K562 (cell line): ENCODE measurements around the gene EMC9. TPM values are rescaled to one million over a fixed set of nuclear protein-coding genes. Genes with fewer than 3 reads are reported as not detected.

Source experiments
- ATAC-seq: fragments of 200-7000 bp; cut with Tn5 transposase; 3 replicates; pipeline ENCODE4 v1.9.1; 2020; ENCODE audit warnings: moderate library complexity
- BruUV-seq: library from RNA; stranded (reverse); fragments of 400-500 nt; replicated peaks from 2 replicates; lab custom pipeline; 2021; lab: Mats Ljungman, UMichigan
- CTCF ChIA-PET: fragments of 300-600 bp; formaldehyde crosslinking; extraction: SDS; loops from one replicate; lab custom pipeline; 2021; ENCODE audit warnings: low intra/inter-chr PET ratio; lab: Yijun Ruan, JAX
- POLR2A ChIA-PET: fragments of 300-600, 350-650 bp; sonication (Branson Sonifier 250); formaldehyde crosslinking; extraction: SDS; loops from one replicate; lab custom pipeline; 2021; ENCODE audit warnings: antibody characterized with exemption, inconsistent platforms; lab: Yijun Ruan, JAX
- DNase-seq, 4 experiments: peaks; one replicate each; pipeline versions ENCODE4 v3.0.0 to v3.0.0-alpha.2; 2011 to 2018; ENCODE audit warnings: low spot score in 3 of 4, mixed read lengths in 3 of 4; ENCODE audit errors: extremely low read depth in 1 of 4
- FAIRE-seq: peaks from 2 replicates; lab custom pipeline; 2011; peaks lifted over from hg19 to GRCh38; lab: Jason Lieb, UNC
- H2AFZ ChIP-seq: 2 replicates; pipeline ENCODE4 v1.6.0; 2011; ENCODE audit warnings: low read depth, low read length, control low read depth, inconsistent platforms
- H3K27ac ChIP-seq: fragments of 200-600 bp; 3 replicates; pipeline ENCODE4 v1.8.0; 2011; ENCODE audit warnings: low read depth, mild to moderate bottlenecking, control low read depth, inconsistent platforms, low read length, moderate library complexity, mixed read lengths; ENCODE audit errors: extremely low read depth
- H3K27me3 ChIP-seq, 2 experiments: fragments of 300-600 bp in 1 of 2; 2 replicates in 1 of 2; 3 replicates in 1 of 2; pipeline versions ENCODE4 v1.6.0 to v1.8.0; 2011; ENCODE audit warnings: inconsistent platforms in 2 of 2, low read length in 2 of 2, mild to moderate bottlenecking in 1 of 2, mixed read lengths in 1 of 2, moderate library complexity in 1 of 2; ENCODE audit not compliant: control insufficient read depth in 2 of 2, insufficient read depth in 2 of 2
- H3K36me3 ChIP-seq: fragments of 300-600 bp; 3 replicates; pipeline ENCODE4 v1.8.0; 2011; ENCODE audit warnings: mild to moderate bottlenecking, low read length, inconsistent platforms; ENCODE audit not compliant: control insufficient read depth, insufficient read depth
- H3K4me1 ChIP-seq, 2 experiments: fragments of 200-600 bp in 1 of 2; replicated peaks in 1 of 2; 2 replicates in 1 of 2; 3 replicates in 1 of 2; pipeline versions ENCODE4 v1.5.1 to v1.8.0; 2011; ENCODE audit warnings: inconsistent platforms in 2 of 2, low read length in 2 of 2, mild to moderate bottlenecking in 1 of 2, mixed read lengths in 1 of 2, moderate library complexity in 1 of 2; ENCODE audit not compliant: control insufficient read depth in 2 of 2, insufficient read depth in 2 of 2
- H3K4me2 ChIP-seq: 2 replicates; pipeline ENCODE4 v1.6.1; 2011; ENCODE audit warnings: low read length, control low read depth, inconsistent platforms, mixed read lengths; ENCODE audit not compliant: insufficient read depth
- H3K4me3 ChIP-seq: fragments of 200-600 bp; sonication (generic), shearing (Covaris generic); 2 replicates; pipeline ENCODE4 v1.5.1; 2016; ENCODE audit warnings: control low read depth, inconsistent platforms
- H3K79me2 ChIP-seq: fragments of 200-600 bp; 3 replicates; pipeline ENCODE4 v1.8.0; 2011; ENCODE audit warnings: low read length, inconsistent platforms; ENCODE audit not compliant: control insufficient read depth, insufficient read depth
- H3K9ac ChIP-seq, 2 experiments: 2 replicates each; pipeline versions ENCODE4 v1.6.0 to v1.6.1; 2011; ENCODE audit warnings: low read depth in 2 of 2, low read length in 2 of 2, control low read depth in 1 of 2, inconsistent platforms in 1 of 2, mild to moderate bottlenecking in 1 of 2, mixed read lengths in 1 of 2; ENCODE audit not compliant: insufficient read depth in 1 of 2
- H3K9me1 ChIP-seq: one replicate; pipeline ENCODE4 v1.6.0; 2011; ENCODE audit warnings: inconsistent platforms, mild to moderate bottlenecking, low read length, moderate library complexity; ENCODE audit not compliant: control insufficient read depth, insufficient read depth
- H3K9me3 ChIP-seq: replicated peaks from 2 replicates; pipeline ENCODE4 v1.5.1; 2011; ENCODE audit warnings: low read depth, low read length, inconsistent platforms; ENCODE audit not compliant: control insufficient read depth, insufficient read depth
- H4K20me1 ChIP-seq: replicated peaks from 2 replicates; pipeline ENCODE4 v1.6.1; 2011; ENCODE audit warnings: low read length, inconsistent platforms, mixed read lengths; ENCODE audit not compliant: control insufficient read depth, insufficient read depth
- BRF1 ChIP-seq: IDR thresholded peaks from 3 replicates; pipeline ENCODE4 v1.6.1; 2011; ENCODE audit warnings: borderline replicate concordance, mild to moderate bottlenecking; ENCODE audit not compliant: insufficient read length; ENCODE audit errors: extremely low read depth
- CBX1 ChIP-seq: sonication (generic); IDR thresholded peaks from 2 replicates; pipeline ENCODE4 v1.6.1; 2016; ENCODE audit warnings: antibody characterized with exemption, low read depth, mild to moderate bottlenecking
- CHD4 ChIP-seq: fragments of 200-600 bp; sonication (generic); IDR thresholded peaks from 3 replicates; pipeline ENCODE4 v1.6.1; 2012; ENCODE audit warnings: low read depth, mild to moderate bottlenecking, mixed read lengths, low read length, inconsistent platforms; ENCODE audit not compliant: insufficient read depth, insufficient replicate concordance, poor library complexity, severe bottlenecking
- ETV1 ChIP-seq: fragments of 450-650 bp; conservative IDR thresholded peaks from 2 replicates; pipeline ENCODE4 v1.6.1; 2016; ENCODE audit warnings: missing genetic modification characterization, control low read depth, low read depth, missing compliant biosample characterization
- FUS ChIP-seq: fragments of 200-400 bp; formaldehyde crosslinking; optimal IDR thresholded peaks from 2 replicates; pipeline ENCODE3; 2017; ENCODE audit warnings: low read depth, low read length
- GTF2F1 ChIP-seq: IDR thresholded peaks from 2 replicates; pipeline ENCODE4 v1.6.1; 2011; ENCODE audit warnings: low read depth, low read length, improper control_type of control experiment
- KDM2B ChIP-seq: fragments of 250-450 bp; sonication (Bioruptor Pico); IDR thresholded peaks from 2 replicates; pipeline ENCODE4 v1.8.0; 2021; ENCODE audit warnings: mild to moderate bottlenecking, moderate library complexity
- MCM7 ChIP-seq, 2 experiments: fragments of 450-650 bp; IDR thresholded peaks; 2 replicates each; pipeline ENCODE4 v1.6.1; 2016 to 2018
- NCOA6 ChIP-seq: fragments of 450-650 bp; IDR thresholded peaks from 2 replicates; pipeline ENCODE4 v1.6.1; 2017; ENCODE audit warnings: mild to moderate bottlenecking
- NEUROD1 ChIP-seq: fragments of 150-350 bp; IDR thresholded peaks from 2 replicates; pipeline ENCODE4 v1.6.1; 2014; ENCODE audit warnings: borderline replicate concordance, low read length, low read depth; ENCODE audit not compliant: partially characterized antibody
- POLR2A ChIP-seq: fragments of 450-650 bp; conservative IDR thresholded peaks from 2 replicates; pipeline ENCODE4 v1.6.1; 2016
- SIN3A ChIP-seq, 2 experiments: fragments of 150-350 bp in 1 of 2; IDR thresholded peaks; 2 replicates each; pipeline ENCODE4 v1.6.1; 2011 to 2016; ENCODE audit warnings: borderline replicate concordance in 2 of 2, low read depth in 2 of 2, low read length in 2 of 2, mild to moderate bottlenecking in 2 of 2, moderate library complexity in 2 of 2; ENCODE audit not compliant: control insufficient read depth in 1 of 2
- ZBTB17 ChIP-seq: fragments of 450-650 bp; formaldehyde crosslinking; IDR thresholded peaks from 2 replicates; pipeline ENCODE4 v1.4.0; 2020; ENCODE audit warnings: mild to moderate bottlenecking
- ZNF140 ChIP-seq: fragments of 250-450 bp; sonication (Bioruptor Pico); IDR thresholded peaks from 2 replicates; pipeline ENCODE4 v1.8.0; 2021; ENCODE audit warnings: moderate library complexity, mild to moderate bottlenecking, inconsistent platforms
- WGBS: fragments of 100-300 bp; shearing (Covaris generic); methylation state at CpG from one replicate; pipeline ENCODE4 v1.1.6; 2016; ENCODE audit warnings: low coverage, mixed read lengths; ENCODE audit not compliant: insufficient coverage; ENCODE audit errors: missing lambda C conversion rate; 5-methylcytosine and 5-hydroxymethylcytosine counted together
- in situ Hi-C: fragments of 300-500 bp; cut with MboI; formaldehyde crosslinking; loops from 4 replicates; pipeline ENCODE4 v1.15.0; 2018; ENCODE audit warnings: inconsistent platforms, mixed read lengths
- intact Hi-C: fragments of 100-400 bp; cut with micrococcal nuclease; formaldehyde crosslinking; loops from 2 replicates; pipeline ENCODE4 v1.14.2; 2022
- polyA plus RNA-seq, 8 experiments: library from polyadenylated mRNA; depleted of rRNA in 4 of 8; stranded (reverse) in 5 of 8; unstranded in 3 of 8; fragments of >200 nt; fragmentation: Nextera tagmentation in 2 of 8; fragmentation: Illumina TruSeq in 1 of 8; extraction: Ambion mirVana in 2 of 8; extraction: Trizol in 1 of 8; gene quantifications; 2 replicates each; pipeline versions ENCODE4 v1.2.1 to v1.2.3, GENCODE V29; 2011 to 2014; ENCODE audit warnings: inconsistent platforms in 1 of 8, missing spikeins in 1 of 8
- total RNA-seq, 7 experiments: library from RNA; depleted of rRNA in 6 of 7; stranded (reverse); fragments of >200 nt in 6 of 7; fragmentation: Illumina TruSeq in 2 of 7; extraction: Trizol in 2 of 7; gene quantifications; 2 replicates each; pipeline versions ENCODE4 v1.2.1 to v1.2.3, GENCODE V29; 2011 to 2021; ENCODE audit warnings: low replicate concordance in 1 of 7

EMC9 gene
- total and polyA plus RNA-seq, 9 of the 15 experiments (the other 6 are each of a cell fraction or from before 2014, with no cell fraction given): 3.1 to 13.2 (median 7.8) TPM

DNA sequence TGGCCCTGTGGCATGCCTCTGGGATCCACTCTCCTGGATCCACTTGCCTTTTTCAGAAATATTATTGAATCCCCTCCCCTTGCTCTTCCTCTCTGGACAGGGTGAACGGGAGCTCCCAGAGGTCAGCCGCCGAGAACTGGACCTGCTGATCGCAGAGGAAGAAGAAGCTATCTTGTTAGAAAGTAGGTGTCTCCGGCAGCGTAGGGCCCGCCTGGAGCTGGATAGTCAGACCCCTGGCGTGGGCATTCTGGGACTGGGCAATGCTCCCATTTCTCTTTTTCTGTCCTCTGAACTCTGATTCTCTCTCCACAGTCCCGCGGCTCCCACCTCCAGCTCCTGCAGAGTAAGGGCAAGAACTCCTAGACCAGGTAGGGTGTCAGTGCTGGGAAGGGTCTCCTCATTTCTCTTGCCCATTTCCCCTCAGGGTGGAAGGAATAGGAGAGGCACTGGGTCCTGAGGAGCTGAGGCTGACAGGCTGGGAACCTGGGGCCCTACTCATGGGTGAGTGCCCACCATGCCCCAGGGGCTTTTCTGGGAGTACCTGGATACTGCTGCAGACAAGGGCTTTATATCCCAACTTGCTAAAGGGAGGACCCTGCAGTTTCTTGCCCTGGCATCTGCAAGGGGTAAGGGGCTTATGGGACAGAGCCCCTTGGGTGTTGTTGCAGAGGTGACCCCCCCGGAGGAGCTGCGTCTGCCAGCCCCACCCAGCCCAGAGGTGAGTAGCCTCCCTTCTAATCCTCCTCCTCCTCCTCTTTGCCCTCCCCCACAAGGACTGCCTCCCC is 35.8 kb upstream of the EMC9 start:
- no peaks in the 10 kb centered on the region for H3K9me1 ChIP-seq
- no peak overlapping the region for H3K27ac ChIP-seq
- FAIRE-seq (no peak), ATAC-seq (no peak; the same call in 2 of the 3 replicates), DNase-seq (no peak)
- no peaks in the 10 kb centered on the region; a peak in 2 of 5 replicates for H3K4me1 ChIP-seq
- no peaks in the 10 kb centered on the region for H3K79me2 ChIP-seq
- CTCF ChIA-PET: no interaction called here
- H3K36me3 ChIP-seq: peaks cover 37% of the 10 kb centered on the region; the same call in 2 of the 3 replicates
- 0 out of 4 replicates have a peak overlapping the region, but pooled peaks of 1 of the 2 experiments have one; percentile 31 for H3K9ac ChIP-seq
- POLR2A ChIA-PET: no interaction called here
- no TSS peak for BruUV-seq
- H2AFZ ChIP-seq: no peak overlapping the region
- no peaks in the 10 kb centered on the region for H4K20me1 ChIP-seq
- H3K27me3 ChIP-seq: no peaks in the 10 kb centered on the region
- no peak overlapping the region for H3K4me2 ChIP-seq
- no peak for TF ChIP-seq ETV1
- TF ChIP-seq FUS: no peak
- TF ChIP-seq ZBTB17 (CRISPR knock-in tag): no peak
- TF ChIP-seq GTF2F1: no peak
- TF ChIP-seq POLR2A: no peak
- no peak for TF ChIP-seq BRF1
- TF ChIP-seq CHD4: no peak
- no peak for TF ChIP-seq KDM2B
- no peak for TF ChIP-seq CBX1
- no peak for TF ChIP-seq NEUROD1
- TF ChIP-seq NCOA6: no peak
- TF ChIP-seq ZNF140 (CRISPR knock-in tag): no peak
- no peak for TF ChIP-seq SIN3A (IDR thresholded peaks at IDR 0.05; ENCODE audit: borderline replicate concordance in 2 of 2, control insufficient read depth in 1 of 2, low read depth in 2 of 2, low read length in 2 of 2)
- no peak for TF ChIP-seq MCM7 (IDR thresholded peaks at IDR 0.05)
- TF ChIP-seq, all 486 proteins: peak for 0
- Histone ChIP-seq H3K4me3 (no peak overlapping the region), H3K9me3 (no peaks in the 10 kb centered on the region)
- intact Hi-C loops: no loop called here
- in situ Hi-C loops: no loop called here
- WGBS: 73% methylated on average over 11 of the region's 12 CpGs
